ENCODE measurements around the gene XXYLT1.
"Not testable (repeated sequence)": the region's sequence is repeated elsewhere in the genome, so short reads cannot be mapped to it uniquely, and the experiment has no call there.

Gene XXYLT1

GRCh38 chr3:195270817-195271409 is at the start of gene XXYLT1:
Gene XXYLT1, minus strand, starts transcription at chr3:195271159. Its CDS starts 101 bp downstream, at chr3:195271058.
- Mint-ChIP-seq H3K4me1 (peaks cover 26% of the 10 kb centered on the region), H3K27ac (peak within 1 kb of the TSS; percentile 87), H3K36me3 (peaks cover 2% of the 10 kb centered on the region), H3K9me3 (no peaks in the 10 kb centered on the region), H3K27me3 (no peaks in the 10 kb centered on the region), H3K4me3 (peak within 1 kb of the TSS; percentile 89)

GRCh38 chr3:195319060-195319459 is 48.1 kb upstream of the XXYLT1 start:
- Mint-ChIP-seq H3K9me3 (no peaks in the 10 kb centered on the region), H3K27me3 (no peaks in the 10 kb centered on the region), H3K4me1 (peaks cover 21% of the 10 kb centered on the region), H3K4me3 (no peak overlapping the region), H3K36me3 (peaks cover 37% of the 10 kb centered on the region), H3K27ac (no peak overlapping the region)

- H3K4me1 Mint-ChIP-seq, result no peaks in the 10 kb centered on the region
- H3K36me3 Mint-ChIP-seq, result peaks cover 2% of the 10 kb centered on the region
- no peak overlapping the region for H3K27ac Mint-ChIP-seq
- H3K4me3 Mint-ChIP-seq, result no peak overlapping the region
- no peaks in the 10 kb centered on the region for H3K9me3 Mint-ChIP-seq
- H3K27me3 Mint-ChIP-seq, result no peaks in the 10 kb centered on the region
Measured at GRCh38 chr3:195312714-195313113, 41.8 kb upstream of the XXYLT1 start.

- H3K27ac Mint-ChIP-seq, result no peak overlapping the region
- no peaks in the 10 kb centered on the region for H3K36me3 Mint-ChIP-seq
- no peaks in the 10 kb centered on the region for H3K9me3 Mint-ChIP-seq
- H3K4me1 Mint-ChIP-seq, result no peaks in the 10 kb centered on the region
- H3K27me3 Mint-ChIP-seq, result no peaks in the 10 kb centered on the region
- no peak overlapping the region for H3K4me3 Mint-ChIP-seq
Measured at GRCh38 chr3:195307711-195308110, 36.8 kb upstream of the XXYLT1 start.

- Mint-ChIP-seq H3K27me3 (no peaks in the 10 kb centered on the region), H3K9me3 (no peaks in the 10 kb centered on the region), H3K4me1 (no peaks in the 10 kb centered on the region), H3K4me3 (no peak overlapping the region), H3K27ac (no peak overlapping the region), H3K36me3 (peaks cover 2% of the 10 kb centered on the region)
Measured at GRCh38 chr3:195306369-195306768, 35.4 kb upstream of the XXYLT1 start.

- H3K4me1 Mint-ChIP-seq, result peaks cover 3% of the 10 kb centered on the region
- no peak overlapping the region for H3K27ac Mint-ChIP-seq
- H3K36me3 Mint-ChIP-seq, result peaks cover 2% of the 10 kb centered on the region
- no peaks in the 10 kb centered on the region for H3K27me3 Mint-ChIP-seq
- no peaks in the 10 kb centered on the region for H3K9me3 Mint-ChIP-seq
- H3K4me3 Mint-ChIP-seq, result no peak overlapping the region
Measured at GRCh38 chr3:195302431-195302830, 31.5 kb upstream of the XXYLT1 start.

- peaks cover 3% of the 10 kb centered on the region for H3K4me1 Mint-ChIP-seq
- H3K27me3 Mint-ChIP-seq, result no peaks in the 10 kb centered on the region
- H3K9me3 Mint-ChIP-seq, result no peaks in the 10 kb centered on the region
- peaks cover 2% of the 10 kb centered on the region for H3K36me3 Mint-ChIP-seq
- H3K4me3 Mint-ChIP-seq, result no peak overlapping the region
- H3K27ac Mint-ChIP-seq, result no peak overlapping the region
Measured at GRCh38 chr3:195297446-195297845, 26.5 kb upstream of the XXYLT1 start.

GRCh38 chr3:195296662-195297061 is 25.7 kb upstream of the XXYLT1 start:
- H3K4me3 Mint-ChIP-seq, result no peak overlapping the region
- H3K4me1 Mint-ChIP-seq, result peaks cover 3% of the 10 kb centered on the region
- H3K9me3 Mint-ChIP-seq, result no peaks in the 10 kb centered on the region
- H3K27ac Mint-ChIP-seq, result no peak overlapping the region
- peaks cover 6% of the 10 kb centered on the region for H3K36me3 Mint-ChIP-seq
- H3K27me3 Mint-ChIP-seq, result no peaks in the 10 kb centered on the region

GRCh38 chr3:195291121-195291520 is 20.2 kb upstream of the XXYLT1 start:
- no peak overlapping the region for H3K27ac Mint-ChIP-seq
- H3K4me3 Mint-ChIP-seq, result no peak overlapping the region
- no peaks in the 10 kb centered on the region for H3K9me3 Mint-ChIP-seq
- no peaks in the 10 kb centered on the region for H3K27me3 Mint-ChIP-seq
- no peaks in the 10 kb centered on the region for H3K4me1 Mint-ChIP-seq
- peaks cover 10% of the 10 kb centered on the region for H3K36me3 Mint-ChIP-seq

- H3K4me3 Mint-ChIP-seq, H3K36me3 Mint-ChIP-seq, H3K9me3 Mint-ChIP-seq, H3K27ac Mint-ChIP-seq, H3K4me1 Mint-ChIP-seq, H3K27me3 Mint-ChIP-seq: not testable (repeated sequence)
Measured at GRCh38 chr3:195290643-195291042, 19.7 kb upstream of the XXYLT1 start.

GRCh38 chr3:195286115-195286872 is 15.3 kb upstream of the XXYLT1 start:
- Mint-ChIP-seq H3K4me3 (no peak overlapping the region), H3K27me3 (no peaks in the 10 kb centered on the region), H3K27ac (no peak overlapping the region), H3K9me3 (no peaks in the 10 kb centered on the region), H3K36me3 (peaks cover 5% of the 10 kb centered on the region), H3K4me1 (peaks cover 19% of the 10 kb centered on the region)

- Mint-ChIP-seq H3K27me3 (no peaks in the 10 kb centered on the region), H3K9me3 (no peaks in the 10 kb centered on the region), H3K4me1 (peaks cover 19% of the 10 kb centered on the region), H3K4me3 (no peak overlapping the region), H3K27ac (no peak overlapping the region), H3K36me3 (peaks cover 7% of the 10 kb centered on the region)
Measured at GRCh38 chr3:195285372-195285771, 14.4 kb upstream of the XXYLT1 start.

GRCh38 chr3:195284842-195285241 is 13.9 kb upstream of the XXYLT1 start:
- no peaks in the 10 kb centered on the region for H3K27me3 Mint-ChIP-seq
- H3K4me1 Mint-ChIP-seq, result peaks cover 19% of the 10 kb centered on the region
- H3K36me3 Mint-ChIP-seq, result peaks cover 7% of the 10 kb centered on the region
- no peak overlapping the region for H3K4me3 Mint-ChIP-seq
- no peak overlapping the region for H3K27ac Mint-ChIP-seq
- H3K9me3 Mint-ChIP-seq, result no peaks in the 10 kb centered on the region

- H3K9me3 Mint-ChIP-seq, result no peaks in the 10 kb centered on the region
- H3K4me1 Mint-ChIP-seq, result peaks cover 19% of the 10 kb centered on the region
- peaks cover 5% of the 10 kb centered on the region for H3K36me3 Mint-ChIP-seq
- peak overlapping the region; percentile 23 for H3K27ac Mint-ChIP-seq
- H3K27me3 Mint-ChIP-seq, result no peaks in the 10 kb centered on the region
- no peak overlapping the region for H3K4me3 Mint-ChIP-seq
Measured at GRCh38 chr3:195282961-195283360, 12.0 kb upstream of the XXYLT1 start.

GRCh38 chr3:195274259-195274966 is 3.5 kb upstream of the XXYLT1 start:
- Mint-ChIP-seq H3K36me3 (no peaks in the 10 kb centered on the region), H3K9me3 (no peaks in the 10 kb centered on the region), H3K4me3 (no peak overlapping the region), H3K27me3 (no peaks in the 10 kb centered on the region), H3K27ac (no peak overlapping the region), H3K4me1 (peaks cover 15% of the 10 kb centered on the region)

Data from activated naive CD4-positive, alpha-beta T cell treated with anti-CD3 and anti-CD28 coated beads, Interleukin-2, amount 50 U/mL, for 24 hours (primary cell).